GM10266 (cell line): ENCODE results near the gene IGSF5.
"Not testable (repeated sequence)": the region's sequence is repeated elsewhere in the genome, so short reads cannot be mapped to it uniquely, and the experiment has no call there.

Source experiments
- DNase-seq: peaks from one replicate; pipeline ENCODE4 v3.0.0; 2012; ENCODE audit errors: extremely low spot score
- CTCF ChIP-seq: IDR thresholded peaks from 2 replicates; pipeline ENCODE4 v1.5.1; 2012; ENCODE audit warnings: mild to moderate bottlenecking, low read depth; ENCODE audit not compliant: control insufficient read depth, insufficient read depth; ENCODE audit errors: missing control alignments

The IGSF5 gene

DNA sequence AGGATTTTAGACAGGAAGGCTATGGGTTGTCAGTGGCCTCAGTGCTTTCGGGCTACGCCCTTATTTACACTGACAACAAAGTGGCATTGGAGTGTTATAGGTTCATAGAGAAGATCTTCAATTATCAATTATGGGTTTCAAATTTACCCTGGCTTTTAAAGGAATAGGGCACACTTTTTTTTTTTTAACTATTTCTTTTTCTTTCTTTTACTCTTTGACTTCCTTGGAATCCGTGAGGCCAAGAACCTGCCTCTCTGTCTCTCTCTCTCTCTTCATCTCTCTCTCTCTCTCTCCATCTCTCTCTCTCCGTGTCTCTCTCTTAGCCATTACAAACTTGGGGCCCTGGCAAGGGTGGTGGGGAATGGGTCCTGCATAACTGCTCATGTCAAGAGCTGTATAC lies at the start of gene IGSF5:
Gene IGSF5 (plus strand): TSS at position 301 of the 400 bp plus-strand sequence. CDS start 327 bp downstream, outside the sequence.
- DNase-seq, result not testable (repeated sequence)

DNA sequence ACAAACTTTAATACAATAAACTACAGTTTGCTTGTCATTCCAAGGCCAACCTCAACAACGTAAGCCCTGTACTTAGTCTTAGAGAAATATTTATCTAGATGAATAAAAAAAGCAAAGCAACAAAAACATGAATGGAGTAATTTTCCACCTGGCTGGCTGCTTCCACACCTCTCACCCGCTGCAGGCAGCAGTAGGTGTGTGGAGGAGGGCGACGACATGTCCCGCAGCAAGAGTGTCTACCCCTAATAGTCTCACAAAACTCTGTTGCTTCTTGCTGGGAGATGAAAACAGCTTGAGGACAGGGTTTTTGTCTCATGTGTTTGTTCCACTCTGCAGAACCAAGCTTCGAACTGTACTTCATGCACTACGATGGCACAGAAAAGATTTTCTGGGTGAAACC lies 48.8 kb upstream of the IGSF5 start:
- TF ChIP-seq CTCF, result no peak
- DNase-seq, result no peak

- no peak for DNase-seq
- no peak for TF ChIP-seq CTCF
Measured at GRCh38 chr21:39696618-39697017, 48.4 kb upstream of the IGSF5 start.

DNA sequence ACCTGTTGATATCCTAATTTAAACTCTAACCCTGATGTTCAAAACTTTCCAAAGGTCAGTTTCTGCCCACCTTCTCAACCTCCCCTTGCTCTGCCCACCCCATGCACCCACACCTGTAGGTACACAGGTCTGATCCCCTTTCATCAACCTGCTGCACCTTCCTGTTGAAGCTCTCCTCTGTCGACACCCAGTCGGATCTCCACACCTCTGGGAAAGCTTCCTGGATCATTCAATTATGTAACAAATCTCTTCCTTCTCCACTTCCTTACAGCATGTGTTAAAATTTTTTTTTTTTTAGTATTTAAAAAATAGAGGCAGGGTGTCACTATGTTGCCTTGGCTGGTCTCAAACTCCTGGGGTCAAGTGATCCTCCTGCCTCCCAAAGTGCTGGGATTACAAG lies 44.7 kb upstream of the IGSF5 start:
- no peak for TF ChIP-seq CTCF
- no peak for DNase-seq

GRCh38 chr21:39703578-39703977 lies 41.4 kb upstream of the IGSF5 start:
- no peak for DNase-seq
- TF ChIP-seq CTCF, result no peak

DNA sequence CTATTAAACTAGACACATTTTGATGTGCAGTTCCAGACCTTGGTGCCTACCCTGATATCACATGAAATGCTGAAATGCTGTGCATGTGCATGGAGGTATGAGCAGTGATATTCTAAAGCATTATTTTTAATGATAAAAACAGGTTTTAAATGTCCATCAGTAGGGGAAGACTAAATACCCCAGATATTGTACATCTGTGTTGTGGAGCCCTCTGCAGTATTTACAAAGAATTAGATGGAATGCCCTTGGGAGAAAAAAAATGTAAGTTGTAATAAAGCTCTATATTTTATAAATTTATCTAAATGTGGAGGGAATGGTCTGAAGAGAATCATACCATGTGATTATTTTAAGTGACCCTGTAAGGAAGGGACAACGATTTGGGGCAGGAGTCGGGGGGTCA lies 39.1 kb upstream of the IGSF5 start:
- TF ChIP-seq CTCF, result no peak
- no peak for DNase-seq

GRCh38 chr21:39707316-39707715 lies 37.7 kb upstream of the IGSF5 start:
- TF ChIP-seq CTCF, result no peak
- no peak for DNase-seq

DNA sequence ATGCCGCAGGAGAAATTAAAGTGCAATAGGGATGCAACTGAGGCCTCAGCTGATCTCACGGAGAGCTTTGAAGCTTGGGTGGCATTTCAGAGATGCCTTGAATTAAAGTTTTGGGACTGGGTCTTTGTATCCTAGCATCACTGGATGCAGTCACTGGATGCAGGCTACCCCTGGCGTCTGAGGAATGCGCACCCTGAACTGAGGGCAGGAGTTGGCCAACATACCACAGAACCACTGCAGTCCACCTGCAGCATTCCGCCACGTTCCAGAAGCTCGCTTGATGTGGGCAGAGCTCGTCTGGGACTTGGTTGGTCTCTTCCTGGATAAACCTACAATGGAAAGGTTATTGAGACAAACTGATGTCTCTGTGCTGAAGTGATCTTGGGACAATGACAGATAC lies 34.1 kb upstream of the IGSF5 start:
- TF ChIP-seq CTCF, result no peak
- no peak for DNase-seq
